Stomach smooth muscle (tissue), 2 donors: ENCODE results near the gene PRIM1.
"Not testable (repeated sequence)": the region's sequence is repeated elsewhere in the genome, so short reads cannot be mapped to it uniquely, and the experiment has no call there.

Experiments
- H3K27ac ChIP-seq: one replicate; pipeline ENCODE4 v1.7.0; 2013; ENCODE audit warnings: mild to moderate bottlenecking, low read length, inconsistent platforms
- H3K27me3 ChIP-seq, 2 donors: one replicate each; pipeline ENCODE4 v1.7.0; 2013; ENCODE audit warnings: low read length in 2 of 2; ENCODE audit not compliant: insufficient read depth in 2 of 2, control insufficient read depth in 1 of 2
- H3K36me3 ChIP-seq, 2 donors: one replicate each; pipeline ENCODE4 v1.7.0; 2013; ENCODE audit warnings: low read length in 2 of 2; ENCODE audit not compliant: control insufficient read depth in 2 of 2, insufficient read depth in 2 of 2
- H3K4me1 ChIP-seq: one replicate; pipeline ENCODE4 v1.7.0; 2013; ENCODE audit warnings: low read length; ENCODE audit not compliant: control insufficient read depth, insufficient read depth
- H3K4me3 ChIP-seq, 2 donors: one replicate each; pipeline ENCODE4 v1.7.0; 2013; ENCODE audit warnings: low read length in 2 of 2
- H3K9ac ChIP-seq, 2 donors: one replicate each; pipeline ENCODE4 v1.7.0; 2013; ENCODE audit warnings: low read length in 2 of 2, mild to moderate bottlenecking in 1 of 2
- H3K9me3 ChIP-seq, 2 donors: one replicate each; pipeline ENCODE4 v1.7.0; 2013; ENCODE audit warnings: low read length in 2 of 2; ENCODE audit not compliant: control insufficient read depth in 2 of 2
- donor health status: healthy.
- donor health status: Pancreatic carcinoma.

Gene PRIM1

DNA sequence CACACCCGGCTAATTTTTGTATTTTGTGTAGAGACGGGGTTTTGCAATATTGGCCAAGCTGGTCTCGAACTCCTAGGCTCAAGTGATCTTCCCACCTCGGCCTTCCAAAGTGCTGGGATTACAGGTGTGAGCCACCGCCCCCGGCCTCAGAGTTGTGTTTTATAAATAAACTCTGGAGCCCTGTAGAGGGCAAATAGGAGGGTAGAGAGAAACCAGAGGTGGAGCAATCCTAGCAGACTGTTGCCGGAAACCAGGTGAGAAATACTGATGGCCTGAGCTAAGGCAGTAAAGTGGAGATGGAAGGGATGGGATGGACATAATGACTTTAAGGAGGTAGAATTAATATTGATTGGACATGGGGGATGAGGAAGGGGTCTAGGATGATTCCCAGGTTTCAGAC, 8.3 kb upstream of the PRIM1 start:
- H3K36me3 ChIP-seq, result no peaks in the 10 kb centered on the region
- H3K4me3 ChIP-seq, result no peak overlapping the region
- H3K27me3 ChIP-seq, result no peaks in the 10 kb centered on the region
- peaks cover 0 to 2% of the 10 kb centered on the region in 2 donors for H3K9me3 ChIP-seq
- no peak overlapping the region for H3K9ac ChIP-seq
- no peaks in the 10 kb centered on the region for H3K4me1 ChIP-seq
- H3K27ac ChIP-seq, result no peak overlapping the region

DNA sequence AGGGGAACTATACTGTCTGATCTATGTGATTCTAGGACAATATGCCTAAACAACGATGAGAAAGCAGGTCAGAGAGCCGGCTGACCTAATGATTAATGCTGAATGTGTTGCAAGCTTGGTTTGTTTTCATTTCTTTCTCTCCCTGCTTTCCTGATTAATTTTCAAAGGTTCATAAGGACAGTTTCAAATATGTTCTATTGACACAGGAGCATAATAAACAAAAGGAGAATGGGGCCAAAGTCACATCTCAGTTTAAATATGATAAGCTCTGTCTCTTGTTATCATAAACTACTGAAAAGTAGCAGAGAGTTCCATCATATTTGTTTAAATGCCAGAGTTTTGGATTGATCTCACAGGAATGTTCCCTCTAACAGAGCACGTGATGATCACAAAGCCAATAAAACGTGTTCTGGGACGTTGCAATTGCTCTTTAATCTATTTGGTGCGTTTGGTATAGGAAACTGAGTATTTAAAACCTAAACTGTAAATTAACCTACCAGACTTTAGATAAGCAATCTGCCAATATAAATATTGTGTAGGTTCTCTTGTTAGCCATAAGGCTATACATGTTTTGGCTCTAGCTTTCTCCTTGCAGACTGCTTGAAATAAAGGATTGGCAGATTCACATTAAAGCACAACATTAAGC, 7.3 kb upstream of the PRIM1 start:
- no peaks in the 10 kb centered on the region for H3K27me3 ChIP-seq
- no peak overlapping the region for H3K9ac ChIP-seq
- H3K9me3 ChIP-seq, result peaks cover 0 to 2% of the 10 kb centered on the region in 2 donors
- no peaks in the 10 kb centered on the region for H3K4me1 ChIP-seq
- H3K27ac ChIP-seq, result no peak overlapping the region
- H3K36me3 ChIP-seq, result no peaks in the 10 kb centered on the region
- H3K4me3 ChIP-seq, result no peak overlapping the region

DNA sequence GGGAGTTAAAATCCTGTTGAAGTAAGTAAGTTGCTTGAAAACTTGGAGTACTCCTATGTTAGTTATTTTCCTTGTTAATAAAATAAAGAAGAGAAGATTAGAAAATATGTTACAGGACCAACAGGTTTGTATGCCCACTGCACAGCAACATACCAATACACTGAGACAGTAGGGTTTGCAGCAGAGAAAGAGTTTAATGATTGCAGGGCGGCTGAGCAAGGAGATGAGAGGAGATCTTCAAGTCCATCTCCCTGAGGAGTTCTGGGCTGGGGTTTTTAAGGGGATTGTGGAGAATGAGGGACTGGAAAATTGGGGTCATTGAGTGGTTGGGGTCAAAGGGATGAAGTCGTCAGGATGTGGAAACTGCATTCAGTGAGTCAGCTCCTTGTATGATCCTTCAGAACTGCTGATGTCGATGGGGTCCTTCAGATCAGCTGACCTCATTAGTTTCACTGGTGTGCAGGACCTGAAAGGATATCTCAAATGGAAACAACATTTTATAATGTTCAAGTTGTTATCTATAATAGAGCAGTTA, 6.7 kb upstream of the PRIM1 start:
- H3K4me3 ChIP-seq, result no peak overlapping the region
- H3K9me3 ChIP-seq, result peaks cover 0 to 2% of the 10 kb centered on the region in 2 donors
- no peaks in the 10 kb centered on the region for H3K4me1 ChIP-seq
- H3K27ac ChIP-seq, result no peak overlapping the region
- H3K27me3 ChIP-seq, result no peaks in the 10 kb centered on the region
- no peak overlapping the region for H3K9ac ChIP-seq
- H3K36me3 ChIP-seq, result no peaks in the 10 kb centered on the region

DNA sequence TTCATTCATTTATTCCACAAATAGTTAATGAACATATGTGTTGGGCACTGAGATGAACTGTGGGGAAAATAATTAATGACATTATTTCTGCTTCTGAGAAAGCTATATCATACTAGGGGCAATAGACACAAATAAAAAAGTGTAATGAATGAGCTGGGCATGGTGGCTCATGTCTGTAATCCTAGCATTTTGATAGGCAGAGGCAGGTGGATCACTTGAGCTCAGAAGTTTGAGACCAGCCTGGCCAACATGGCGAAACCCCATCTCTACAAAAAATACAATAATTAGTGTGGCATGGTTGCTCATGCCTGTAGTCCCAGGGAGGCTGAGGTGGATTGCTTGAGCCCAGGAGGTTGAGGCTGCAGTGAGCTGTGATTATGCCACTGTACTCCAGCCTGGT, 5.8 kb upstream of the PRIM1 start:
- H3K36me3 ChIP-seq, H3K27me3 ChIP-seq, H3K27ac ChIP-seq, H3K9me3 ChIP-seq, H3K9ac ChIP-seq, H3K4me3 ChIP-seq, H3K4me1 ChIP-seq: not testable (repeated sequence)

DNA sequence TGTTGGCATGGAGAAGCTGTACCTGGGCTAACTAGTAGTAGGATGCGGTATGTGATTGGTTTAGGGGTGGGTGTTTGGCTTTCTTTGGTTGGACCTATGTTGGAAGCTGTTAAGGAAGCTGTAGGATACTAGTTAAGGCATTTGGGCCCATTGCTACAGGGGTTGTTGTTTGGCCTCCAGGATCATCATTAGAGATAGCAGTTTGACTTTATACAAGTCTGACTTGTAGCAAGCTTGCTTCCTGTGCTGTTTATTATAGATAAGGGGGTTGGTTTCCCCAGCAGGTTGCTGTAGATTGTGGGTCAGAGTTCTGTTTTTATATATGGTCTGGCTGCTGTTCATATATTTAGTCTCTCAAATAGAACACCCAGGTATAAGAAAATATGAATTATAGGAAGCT, 1.4 kb upstream of the PRIM1 start:
- Histone ChIP-seq H3K4me1 (peaks cover 5% of the 10 kb centered on the region), H3K4me3 (no peak overlapping the region), H3K27ac (no peak overlapping the region), H3K9ac (no peak overlapping the region), H3K9me3 (no peaks in the 10 kb centered on the region), H3K27me3 (no peaks in the 10 kb centered on the region), H3K36me3 (no peaks in the 10 kb centered on the region)

DNA sequence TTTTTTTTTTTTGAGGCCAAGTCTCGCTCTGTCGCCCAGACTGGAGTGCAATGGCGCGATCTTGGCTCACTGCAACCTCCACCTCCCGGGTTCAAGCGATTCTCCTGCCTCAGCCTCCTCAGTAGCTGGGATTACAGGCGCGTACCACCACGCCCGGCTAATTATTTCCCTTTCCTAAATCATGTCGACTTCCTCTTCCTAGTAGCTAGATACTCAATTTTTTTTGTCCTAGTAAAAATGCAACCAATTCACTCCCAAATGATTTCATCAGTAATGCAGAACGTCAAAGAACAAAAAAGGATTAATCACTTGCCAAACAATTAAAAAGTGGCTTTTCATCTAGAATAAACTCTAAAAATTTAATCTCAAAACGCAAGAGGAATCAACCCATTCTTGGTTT, 1.5 kb downstream of the PRIM1 start:
- not testable (repeated sequence) for H3K27me3 ChIP-seq, H3K36me3 ChIP-seq, H3K27ac ChIP-seq, H3K4me1 ChIP-seq, H3K9ac ChIP-seq, H3K4me3 ChIP-seq, H3K9me3 ChIP-seq

DNA sequence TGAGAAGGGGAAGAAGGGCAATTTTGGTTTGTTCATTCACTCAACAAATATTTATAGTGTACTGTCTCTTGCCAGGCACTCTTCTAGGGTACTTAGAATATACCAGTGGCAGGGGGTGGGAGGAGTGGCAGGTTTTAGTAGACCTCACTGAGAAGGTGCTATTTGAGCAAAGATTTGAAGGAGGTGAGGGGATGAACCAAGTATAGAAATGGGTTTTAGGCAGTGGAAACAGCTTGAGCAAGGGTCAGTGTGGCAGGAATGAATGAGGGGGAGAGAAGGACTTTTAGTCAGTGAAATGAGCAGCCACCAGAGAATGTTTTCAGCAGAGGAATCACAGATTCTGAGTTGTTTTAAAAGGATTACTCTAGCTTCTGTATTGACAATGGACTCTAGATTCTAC, 2.3 kb downstream of the PRIM1 start:
- Histone ChIP-seq H3K9me3 (no peaks in the 10 kb centered on the region), H3K4me3 (no peak overlapping the region), H3K36me3 (peaks cover 0 to 4% of the 10 kb centered on the region in 2 donors), H3K27me3 (no peaks in the 10 kb centered on the region), H3K9ac (no peak overlapping the region), H3K4me1 (peaks cover 5% of the 10 kb centered on the region), H3K27ac (no peak overlapping the region)

DNA sequence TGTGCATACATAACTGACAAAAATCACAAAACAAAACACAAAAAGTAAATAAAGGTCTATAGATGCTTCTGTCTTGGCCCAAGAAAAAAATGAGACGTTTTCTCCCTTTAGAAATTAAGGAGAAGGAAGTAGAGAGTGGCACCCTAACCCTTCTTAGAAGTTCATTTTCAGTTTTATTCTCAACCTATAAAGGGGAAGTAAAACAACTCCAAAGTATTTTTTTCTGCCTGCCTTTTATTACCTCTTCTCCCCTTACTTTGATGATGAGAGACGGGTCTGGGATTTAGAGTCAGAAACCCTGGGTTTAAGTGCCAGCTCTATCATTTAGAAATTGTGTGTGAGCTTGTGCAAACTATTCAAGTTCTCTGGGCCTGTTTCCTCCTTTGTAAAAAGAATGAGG, 2.8 kb downstream of the PRIM1 start:
- no peaks in the 10 kb centered on the region for H3K9me3 ChIP-seq
- H3K9ac ChIP-seq, result no peak overlapping the region
- H3K4me1 ChIP-seq, result peaks cover 5% of the 10 kb centered on the region
- peaks cover 0 to 4% of the 10 kb centered on the region in 2 donors for H3K36me3 ChIP-seq
- no peaks in the 10 kb centered on the region for H3K27me3 ChIP-seq
- no peak overlapping the region for H3K4me3 ChIP-seq
- H3K27ac ChIP-seq, result no peak overlapping the region

DNA sequence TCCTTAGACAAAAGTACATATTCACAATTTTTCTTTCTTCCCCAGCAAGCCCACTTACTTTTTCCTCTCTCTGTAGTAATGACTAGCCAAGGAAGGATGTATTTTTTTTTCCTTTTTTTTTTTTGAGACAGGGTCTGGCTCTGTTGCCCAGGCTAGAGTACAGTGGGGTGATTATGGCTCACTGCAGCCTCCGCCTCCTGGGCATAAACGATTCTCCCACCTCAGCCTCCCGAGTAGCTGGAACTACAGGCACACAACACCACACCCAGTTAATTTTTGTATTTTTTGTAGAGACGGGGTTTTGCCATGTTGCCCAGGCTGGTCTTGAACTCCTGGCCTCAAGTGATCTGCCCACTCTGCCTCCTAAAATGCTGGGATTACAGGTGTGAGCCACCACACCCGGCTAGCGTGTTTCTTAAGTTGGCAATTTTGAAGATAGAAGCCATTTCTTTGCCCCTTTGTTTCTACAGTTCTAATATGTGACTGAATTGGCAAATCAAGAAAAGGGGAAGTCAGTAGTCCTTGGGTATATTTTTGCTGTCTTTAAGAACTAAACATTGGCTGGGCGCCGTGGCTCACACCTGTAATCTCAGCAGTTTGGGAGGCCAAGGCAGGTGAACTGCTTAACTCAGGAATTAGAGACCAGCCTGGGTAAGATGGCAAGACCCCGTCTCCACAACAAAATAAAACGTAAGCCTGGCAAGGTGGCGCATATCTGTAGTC, 23.8 kb downstream of the PRIM1 start:
- peaks cover 0 to 2% of the 10 kb centered on the region in 2 donors for H3K36me3 ChIP-seq
- H3K9me3 ChIP-seq, result no peaks in the 10 kb centered on the region
- peaks cover 7% of the 10 kb centered on the region for H3K4me1 ChIP-seq
- H3K4me3 ChIP-seq, result no peak overlapping the region
- no peaks in the 10 kb centered on the region for H3K27me3 ChIP-seq
- H3K27ac ChIP-seq, result no peak overlapping the region
- H3K9ac ChIP-seq, result no peak overlapping the region

DNA sequence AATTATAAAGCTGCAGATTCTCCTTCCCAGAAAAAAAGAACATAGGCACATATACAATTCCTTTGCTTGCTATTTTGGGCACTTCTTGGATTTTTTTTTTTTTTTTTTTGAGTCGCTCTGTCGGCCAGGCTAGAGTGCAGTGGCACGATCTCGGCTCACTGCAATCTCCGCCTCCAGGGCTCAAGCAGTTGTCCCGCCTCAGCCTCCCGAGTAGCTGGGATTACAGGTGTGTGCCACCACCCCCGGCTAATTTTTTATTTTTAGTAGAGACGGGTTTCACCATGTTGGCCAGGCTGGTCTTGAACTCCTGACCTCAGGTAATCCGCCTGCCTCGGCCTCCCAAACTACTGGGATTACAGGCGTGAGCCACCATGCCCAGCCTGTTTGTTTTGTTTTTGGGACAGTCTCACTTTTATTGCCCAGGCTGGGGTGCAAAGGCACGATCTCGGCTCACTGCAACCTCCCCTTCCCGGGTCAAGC, 25.9 kb downstream of the PRIM1 start:
- not testable (repeated sequence) for H3K9me3 ChIP-seq, H3K27me3 ChIP-seq, H3K36me3 ChIP-seq
- Histone ChIP-seq H3K4me3 (peak overlapping the region; percentile 90 to 100), H3K4me1 (peaks cover 23% of the 10 kb centered on the region), H3K9ac (peak overlapping the region in 1 of 2 donors; percentile 99), H3K27ac (peak overlapping the region; percentile 89)

DNA sequence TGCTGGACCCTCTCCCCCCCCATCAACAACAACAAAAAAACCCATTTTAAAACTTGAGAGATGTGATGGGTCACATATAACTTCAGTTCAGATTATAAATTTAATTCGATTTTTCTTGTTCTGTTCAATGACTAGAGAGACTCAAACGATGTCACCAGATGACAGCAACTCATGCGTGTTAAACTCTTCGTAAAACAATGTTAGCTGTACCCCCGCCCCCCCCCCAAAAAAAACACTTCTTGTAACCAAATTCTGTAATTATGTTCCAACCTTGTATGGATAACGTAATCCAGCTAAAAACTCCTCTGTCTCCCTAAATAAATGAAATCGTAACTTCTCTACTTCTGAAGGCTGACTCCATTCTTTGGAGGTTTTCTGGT, 26.4 kb downstream of the PRIM1 start:
- no peaks in the 10 kb centered on the region for H3K27me3 ChIP-seq
- no peaks in the 10 kb centered on the region for H3K9me3 ChIP-seq
- H3K4me1 ChIP-seq, result peaks cover 28% of the 10 kb centered on the region
- peak overlapping the region; percentile 83 to 99 for H3K9ac ChIP-seq
- H3K4me3 ChIP-seq, result peak overlapping the region; percentile 90 to 100
- H3K27ac ChIP-seq, result peak overlapping the region; percentile 89
- peaks cover 6 to 11% of the 10 kb centered on the region in 2 donors for H3K36me3 ChIP-seq
